H7 (cell line): ENCODE measurements around the gene TMTC1. TPM values are rescaled to one million over a fixed set of nuclear protein-coding genes. Genes with fewer than 3 reads are reported as not detected.

Source experiments
- DNase-seq: peaks from one replicate; pipeline ENCODE4 v3.0.0; 2012
- H3K27me3 ChIP-seq: 2 replicates; pipeline ENCODE4 v1.6.0; 2011; ENCODE audit warnings: mild to moderate bottlenecking, low read length; ENCODE audit not compliant: control insufficient read depth, insufficient read depth
- H3K36me3 ChIP-seq: replicated peaks from 2 replicates; pipeline ENCODE4 v1.5.1; 2011; ENCODE audit warnings: low read length; ENCODE audit not compliant: control insufficient read depth, insufficient read depth
- H3K4me3 ChIP-seq: 2 replicates; pipeline ENCODE4 v1.5.1; 2011; ENCODE audit warnings: low read depth, mild to moderate bottlenecking, control low read depth, low read length, moderate library complexity; ENCODE audit not compliant: insufficient read depth
- total RNA-seq: library from RNA; depleted of rRNA; stranded (reverse); fragments of >200 nt; shearing (Covaris generic); gene quantifications from 2 replicates; pipeline ENCODE4 v1.2.3, GENCODE V29; 2014

TMTC1 gene
- total RNA-seq, 1 experiment from 2014 or later = 11.6 TPM

DNA sequence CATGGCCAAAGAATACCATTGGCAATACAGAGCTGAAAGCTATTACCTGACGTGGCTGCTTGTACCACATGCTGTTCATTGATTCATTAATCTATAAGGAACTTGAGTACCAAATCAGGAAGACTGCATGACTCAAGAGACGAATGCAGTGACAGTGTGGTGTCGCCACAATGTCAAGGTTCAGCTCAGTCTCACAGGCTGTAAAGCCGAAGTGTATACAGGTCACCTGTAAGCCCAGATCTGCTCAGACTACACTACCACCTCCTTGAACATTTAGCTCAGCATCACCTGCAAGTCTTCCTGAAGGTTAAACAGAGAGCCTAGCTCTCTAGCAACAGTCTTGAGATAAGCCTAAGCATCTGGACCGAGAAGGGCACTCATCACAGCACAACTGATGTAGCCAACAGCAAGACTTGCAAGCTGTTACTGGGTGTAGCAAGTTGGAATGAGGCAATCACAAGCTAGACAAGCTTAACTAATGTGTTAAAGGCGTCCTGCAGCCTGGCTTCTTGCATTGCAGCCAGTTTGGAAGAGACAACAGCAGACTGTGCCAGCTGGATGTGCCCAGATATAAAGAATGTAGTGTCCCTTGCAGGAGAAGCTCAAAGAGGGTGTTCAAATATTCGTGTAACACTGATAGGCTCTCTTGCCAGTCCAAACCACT is 21.0 kb downstream of the TMTC1 start:
- DNase-seq = no peak
- no peak overlapping the region for H3K4me3 ChIP-seq
- no peaks in the 10 kb centered on the region for H3K36me3 ChIP-seq
- H3K27me3 ChIP-seq = no peaks in the 10 kb centered on the region

DNA sequence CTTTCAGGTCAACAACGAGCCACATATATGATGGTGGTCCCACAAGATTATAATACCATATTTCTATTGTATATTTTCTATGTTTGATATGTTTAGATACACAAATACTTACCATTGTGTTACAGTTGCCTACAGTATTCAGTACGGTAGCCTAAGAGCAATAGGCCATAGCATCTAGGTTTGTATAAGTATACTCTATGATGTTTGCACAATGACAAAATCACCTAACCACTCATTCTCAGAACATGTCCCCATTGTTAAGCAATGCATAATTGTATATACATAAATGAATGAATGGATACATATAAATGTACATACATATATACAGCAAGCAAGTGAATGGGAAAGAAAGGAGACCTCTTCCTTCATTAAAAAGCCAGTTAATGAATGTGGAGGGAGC is 23.8 kb downstream of the TMTC1 start:
- Histone ChIP-seq H3K27me3 (no peaks in the 10 kb centered on the region), H3K36me3 (no peaks in the 10 kb centered on the region), H3K4me3 (no peak overlapping the region)
- no peak for DNase-seq

DNA sequence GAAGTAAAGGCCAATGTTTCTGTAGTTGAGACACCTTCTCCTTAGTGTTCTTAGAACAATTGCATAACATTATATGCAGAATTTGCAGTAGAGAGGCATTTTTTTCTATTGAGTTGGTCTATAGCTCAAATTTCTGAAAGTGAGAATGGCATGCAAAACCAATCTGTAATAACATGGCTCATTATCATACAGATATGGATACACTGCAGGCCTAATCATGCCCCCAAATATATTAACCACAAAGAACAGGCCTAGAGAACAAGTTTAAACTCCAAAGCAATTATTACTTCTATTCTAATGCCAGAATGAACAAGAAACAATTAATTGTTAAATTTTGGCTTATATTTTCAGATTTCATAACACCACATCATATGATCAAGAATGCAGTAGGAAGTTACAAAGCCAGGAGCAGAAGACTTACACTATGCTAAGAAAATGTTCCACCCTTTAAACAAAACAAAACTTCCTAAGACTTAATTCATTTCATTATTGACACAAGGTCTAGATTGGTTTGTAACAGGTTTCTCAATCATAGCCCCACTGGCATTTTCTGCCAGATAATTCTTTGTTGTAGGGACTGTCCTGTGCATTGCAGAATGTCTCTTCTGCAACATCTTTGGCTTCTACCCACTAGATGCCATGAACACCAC is 26.9 kb downstream of the TMTC1 start:
- no peak for DNase-seq
- Histone ChIP-seq H3K27me3 (no peaks in the 10 kb centered on the region), H3K36me3 (no peaks in the 10 kb centered on the region; the same call in 1 of the 2 replicates), H3K4me3 (no peak overlapping the region)

DNA sequence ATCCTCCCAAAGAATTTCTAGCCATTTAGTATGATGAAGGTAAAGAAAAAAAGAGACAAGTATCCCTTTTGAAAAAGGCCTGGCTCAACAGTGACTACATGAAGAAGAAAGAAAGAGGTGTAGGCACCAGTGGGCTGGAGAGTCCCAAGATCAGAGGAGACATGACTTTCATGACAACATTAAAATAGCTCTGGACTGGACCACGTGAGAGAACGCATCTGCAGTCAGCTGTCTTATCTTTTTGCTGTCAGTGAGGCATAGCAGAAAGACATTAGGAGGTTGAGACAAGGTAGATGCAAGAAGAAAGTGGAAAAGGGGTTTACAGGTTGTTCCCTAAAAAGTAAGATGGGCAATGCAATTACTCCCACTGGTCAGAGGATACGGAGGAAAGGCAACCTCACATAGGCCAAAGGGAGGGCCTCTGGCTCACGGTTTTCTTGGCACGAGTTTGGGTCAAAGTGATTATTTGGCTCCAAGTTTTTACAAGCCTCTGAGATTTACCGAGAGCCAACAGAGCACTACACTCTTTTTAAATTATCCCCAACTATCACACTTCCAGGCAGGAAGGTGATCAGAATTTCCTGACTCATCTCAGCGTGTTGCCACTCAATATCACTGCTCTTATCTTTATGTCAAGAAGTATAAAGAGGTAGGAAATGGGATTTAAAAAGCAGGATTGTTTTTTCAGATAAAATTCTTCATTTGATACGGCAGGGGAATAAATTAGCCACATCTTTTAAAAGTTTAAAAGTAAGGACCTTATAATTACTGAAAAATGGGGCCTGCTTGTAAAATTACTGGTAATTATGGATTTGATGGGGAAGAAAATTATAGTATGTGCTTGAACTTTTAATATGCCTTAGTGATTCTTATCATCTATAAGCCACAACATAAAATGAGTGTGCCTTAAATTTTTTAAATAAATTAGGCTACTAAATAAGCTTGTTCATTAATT is 29.2 kb downstream of the TMTC1 start:
- DNase-seq = no peak
- Histone ChIP-seq H3K36me3 (no peaks in the 10 kb centered on the region; the same call in 1 of the 2 replicates), H3K4me3 (no peak overlapping the region), H3K27me3 (no peaks in the 10 kb centered on the region)

DNA sequence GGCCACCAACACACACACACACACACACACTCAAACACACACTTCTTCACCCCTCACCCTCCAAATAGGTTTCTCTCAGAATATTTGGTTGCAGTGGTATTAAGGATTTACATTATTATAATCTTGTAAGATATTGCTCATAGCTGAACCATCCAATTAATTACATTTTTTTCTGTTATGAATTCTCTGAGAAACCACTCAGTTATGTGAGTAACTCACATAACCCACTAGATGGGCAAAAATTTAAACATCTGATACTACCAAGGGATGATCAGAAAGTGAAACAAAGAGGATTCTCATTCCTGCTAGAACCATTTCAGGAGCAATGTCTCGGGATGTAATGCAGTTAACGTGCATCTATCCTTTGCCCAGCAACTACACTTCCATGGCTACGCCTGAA is 31.6 kb downstream of the TMTC1 start:
- DNase-seq = no peak
- Histone ChIP-seq H3K27me3 (no peaks in the 10 kb centered on the region), H3K4me3 (no peak overlapping the region), H3K36me3 (no peaks in the 10 kb centered on the region; the same call in 1 of the 2 replicates)

DNA sequence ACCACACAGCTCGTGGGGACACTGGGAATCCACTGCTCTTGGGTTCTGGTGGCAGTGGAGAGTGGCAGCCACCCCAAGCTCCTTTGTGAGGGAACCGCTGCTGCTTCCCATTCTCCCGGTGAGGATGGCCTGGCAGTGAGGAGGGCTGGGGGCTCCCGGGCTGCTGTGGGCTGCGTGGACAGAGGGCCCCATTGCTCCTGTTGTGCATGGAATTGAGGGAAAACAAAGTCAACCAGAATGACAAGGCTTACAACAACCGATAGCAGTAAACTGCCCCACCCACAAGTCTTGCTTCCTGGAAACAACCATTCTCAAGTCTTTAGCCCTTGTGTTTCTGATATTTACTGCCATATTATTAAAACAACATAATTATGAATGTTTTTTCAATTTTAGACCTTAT is 32.1 kb downstream of the TMTC1 start:
- H3K4me3 ChIP-seq = no peak overlapping the region
- no peaks in the 10 kb centered on the region; the same call in 1 of the 2 replicates for H3K36me3 ChIP-seq
- DNase-seq = no peak
- no peaks in the 10 kb centered on the region for H3K27me3 ChIP-seq

DNA sequence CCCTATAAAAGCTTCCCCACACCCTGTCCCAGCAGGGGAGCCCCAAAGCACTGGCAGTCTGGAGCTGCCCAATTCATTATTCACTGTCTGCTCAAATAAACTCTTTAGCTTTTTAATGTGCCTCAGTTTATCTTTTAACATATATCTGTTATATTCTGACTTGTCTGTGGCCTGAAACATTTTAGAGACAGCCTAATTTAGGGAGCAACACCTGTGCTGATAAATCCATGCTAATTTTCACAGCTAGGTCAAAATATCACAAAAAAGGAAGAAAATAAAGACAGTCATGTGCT is 32.9 kb downstream of the TMTC1 start:
- no peak for DNase-seq
- Histone ChIP-seq H3K36me3 (no peaks in the 10 kb centered on the region; the same call in 1 of the 2 replicates), H3K27me3 (no peaks in the 10 kb centered on the region), H3K4me3 (no peak overlapping the region)

DNA sequence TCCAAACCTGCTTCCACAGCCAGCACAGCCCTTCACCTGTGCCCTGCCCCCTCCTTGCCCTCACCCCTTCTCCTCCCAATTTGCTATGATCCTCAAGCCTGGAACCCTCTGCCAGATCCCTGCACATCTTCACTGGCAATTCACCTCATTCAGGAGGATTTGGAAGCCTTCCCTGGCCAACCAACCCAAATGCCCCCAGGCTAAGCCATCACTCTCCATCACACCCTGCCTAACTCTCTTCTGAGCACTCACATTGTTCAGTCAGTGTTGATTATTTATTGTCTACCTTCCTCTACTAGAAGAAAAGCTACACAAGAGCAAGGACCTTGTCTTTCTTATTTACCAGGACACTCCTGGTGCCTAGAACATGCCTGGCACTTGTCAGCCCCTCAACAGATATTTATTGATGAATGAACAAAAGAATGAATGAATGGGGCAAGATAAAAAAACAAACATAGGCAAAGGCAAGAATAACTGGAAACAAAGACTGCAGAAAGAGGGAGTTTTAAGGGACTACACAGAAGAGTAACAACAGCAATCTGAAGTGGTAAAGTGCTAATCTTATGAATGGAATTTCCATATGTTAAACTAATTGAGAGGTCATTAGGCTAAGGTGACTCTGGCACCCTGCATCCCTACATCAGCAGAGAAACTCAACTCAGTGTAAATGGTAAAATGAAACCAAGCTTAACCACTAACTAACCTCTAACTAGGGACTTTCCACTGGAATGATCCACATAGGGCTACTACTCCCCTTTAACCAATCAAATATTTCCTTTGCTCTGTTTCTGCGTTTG is 33.4 kb downstream of the TMTC1 start:
- Histone ChIP-seq H3K4me3 (no peak overlapping the region), H3K36me3 (no peaks in the 10 kb centered on the region; the same call in 1 of the 2 replicates), H3K27me3 (no peaks in the 10 kb centered on the region)
- DNase-seq = no peak

DNA sequence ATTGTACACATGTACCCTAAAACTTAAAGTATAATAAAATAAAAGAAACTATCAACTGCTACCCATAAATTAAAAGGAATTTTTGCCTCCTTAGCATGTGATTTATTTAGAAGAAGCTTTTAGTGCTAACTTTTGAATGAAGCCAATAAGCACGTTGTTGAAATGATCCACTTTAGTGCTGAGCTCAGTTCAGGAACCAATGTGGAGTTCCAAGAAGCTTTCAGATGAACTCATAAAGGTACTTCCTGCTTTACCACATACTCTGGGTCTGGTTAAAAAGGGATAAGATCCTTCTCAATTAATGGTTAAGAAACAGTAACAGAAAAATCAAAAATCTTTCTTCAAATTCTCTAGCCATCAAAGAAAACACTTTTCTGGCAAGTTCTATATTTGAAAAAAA is 39.4 kb downstream of the TMTC1 start:
- Histone ChIP-seq H3K4me3 (no peak overlapping the region), H3K36me3 (no peaks in the 10 kb centered on the region), H3K27me3 (no peaks in the 10 kb centered on the region)
- no peak for DNase-seq

DNA sequence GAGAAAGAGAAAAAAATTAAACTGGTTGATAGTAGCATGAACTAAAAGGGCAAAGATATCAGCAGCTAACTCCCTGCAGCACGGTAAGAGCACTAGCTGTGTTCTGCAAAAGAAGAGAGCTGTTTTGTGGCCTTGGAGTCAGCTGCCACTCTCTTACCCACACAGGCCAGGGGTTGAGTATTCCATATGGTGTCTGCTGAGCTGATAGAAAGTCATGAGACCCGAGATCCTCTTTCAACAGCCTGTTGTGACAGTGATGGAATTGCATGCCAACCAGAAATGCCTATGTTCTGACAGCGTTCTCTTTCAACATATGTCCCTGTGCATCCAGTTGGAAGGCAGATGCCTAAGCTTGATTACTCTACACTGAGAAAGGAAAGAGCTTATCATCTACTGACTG is 39.9 kb downstream of the TMTC1 start:
- peak; percentile 12 for DNase-seq
- no peak overlapping the region for H3K4me3 ChIP-seq

DNA sequence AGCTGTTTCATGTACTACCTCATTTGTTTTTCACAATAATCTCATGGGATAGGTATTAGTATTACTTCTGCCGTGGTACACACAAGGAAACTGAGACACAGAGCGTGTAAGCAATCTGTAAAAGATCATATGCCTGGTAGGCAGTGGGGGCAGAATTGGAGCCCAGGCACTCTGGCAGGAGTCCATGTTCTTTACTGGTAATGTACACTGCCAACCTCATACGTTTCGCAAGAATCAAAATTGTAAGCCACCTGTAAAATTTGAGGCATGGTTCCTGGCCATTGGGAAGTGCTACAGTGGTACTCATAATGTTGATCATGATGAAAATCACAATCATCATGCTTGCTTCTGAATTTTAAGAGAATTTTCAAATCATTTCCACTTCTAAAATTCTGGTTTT is 40.7 kb downstream of the TMTC1 start:
- H3K27me3 ChIP-seq = no peaks in the 10 kb centered on the region
- H3K36me3 ChIP-seq = no peaks in the 10 kb centered on the region
- no peak overlapping the region for H3K4me3 ChIP-seq
- no peak for DNase-seq

More for the DNA sequence above, 39.9 kb downstream of the TMTC1 start:
- Histone ChIP-seq H3K36me3 (no peaks in the 10 kb centered on the region), H3K27me3 (no peaks in the 10 kb centered on the region)

DNA sequence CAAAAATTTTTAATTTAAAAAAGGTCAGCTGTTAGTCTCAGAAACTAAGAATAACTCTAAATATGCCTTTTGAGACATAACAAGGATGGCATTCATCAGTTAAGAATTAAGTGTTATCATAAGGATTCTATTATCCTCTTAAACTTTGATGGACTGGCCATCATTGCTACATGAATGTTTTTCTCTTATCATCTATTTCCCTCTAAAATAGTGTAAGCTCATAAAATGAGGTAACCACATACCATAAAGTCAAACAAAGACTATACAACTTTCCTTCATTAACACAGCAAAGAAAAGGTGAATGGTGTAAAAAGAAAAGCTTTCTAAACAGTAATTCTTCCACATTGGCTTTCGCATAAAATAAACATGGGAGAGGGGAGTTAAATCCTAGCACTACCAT is 41.1 kb downstream of the TMTC1 start:
- Histone ChIP-seq H3K36me3 (no peaks in the 10 kb centered on the region), H3K4me3 (no peak overlapping the region), H3K27me3 (no peaks in the 10 kb centered on the region)
- no peak for DNase-seq

DNA sequence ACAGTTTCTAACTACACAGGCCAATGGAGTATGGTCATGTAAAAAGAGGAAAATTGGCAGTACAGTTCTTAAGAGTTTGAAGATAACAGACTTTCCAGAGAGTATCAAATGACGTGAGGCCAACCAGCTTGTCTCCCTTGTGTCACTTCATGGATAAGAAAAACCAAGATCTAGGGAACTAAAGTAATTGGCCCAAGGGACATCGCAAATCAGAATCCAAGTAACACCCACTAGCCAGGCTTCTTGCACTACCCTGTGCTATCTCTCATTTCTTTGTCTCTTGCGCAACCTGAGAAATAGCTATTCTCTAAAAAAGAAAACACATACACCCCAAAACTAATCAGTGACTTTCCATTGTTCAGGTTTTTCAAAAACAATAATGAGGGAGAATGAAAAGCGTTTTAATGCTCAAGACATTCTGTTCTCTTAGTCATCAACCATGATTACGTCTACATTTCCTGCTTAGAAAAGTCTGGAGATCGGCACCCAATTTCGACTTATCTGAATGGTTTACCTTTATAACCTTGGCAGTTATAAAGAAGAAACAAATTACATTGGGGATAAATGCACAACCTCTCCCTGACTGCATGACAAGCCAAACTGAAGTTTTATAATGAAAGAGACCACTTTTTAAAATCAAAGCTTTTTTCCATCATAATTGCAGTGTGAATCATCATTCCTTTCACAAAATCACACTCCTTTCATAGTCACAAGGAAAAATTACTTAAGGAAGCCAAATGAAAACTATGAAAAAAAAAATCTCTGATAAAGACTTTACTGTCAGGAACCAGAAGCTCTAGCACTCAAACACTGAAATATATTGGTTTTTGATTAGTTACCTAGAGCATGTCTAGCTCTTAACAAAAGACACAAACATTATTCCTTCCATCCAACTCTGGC is 42.1 kb downstream of the TMTC1 start:
- no peaks in the 10 kb centered on the region for H3K27me3 ChIP-seq
- H3K4me3 ChIP-seq = no peak overlapping the region
- no peak for DNase-seq
- H3K36me3 ChIP-seq = no peaks in the 10 kb centered on the region
